Suprapubic skin (tissue), 3 donors: ENCODE measurements around the gene IL18R1.

ENCODE experiments used
- POLR2A ChIP-seq, 2 donors: fragments of 450-650 bp; IDR thresholded peaks; one replicate each; pipeline ENCODE4 v1.6.1; 2017; ENCODE audit warnings: antibody characterized with exemption in 2 of 2, mild to moderate bottlenecking in 2 of 2, moderate library complexity in 2 of 2
- TF ChIP-seq, protein P1 (sequence below), 2 donors: fragments of 200-600 bp in 1 of 2; fragments of 450-650 bp in 1 of 2; sonication (generic) in 1 of 2; IDR thresholded peaks; one replicate each; pipeline ENCODE4 v1.5.1; 2016 to 2019; ENCODE audit warnings: antibody characterized with exemption in 2 of 2, mild to moderate bottlenecking in 1 of 2, moderate library complexity in 1 of 2

DNA sequence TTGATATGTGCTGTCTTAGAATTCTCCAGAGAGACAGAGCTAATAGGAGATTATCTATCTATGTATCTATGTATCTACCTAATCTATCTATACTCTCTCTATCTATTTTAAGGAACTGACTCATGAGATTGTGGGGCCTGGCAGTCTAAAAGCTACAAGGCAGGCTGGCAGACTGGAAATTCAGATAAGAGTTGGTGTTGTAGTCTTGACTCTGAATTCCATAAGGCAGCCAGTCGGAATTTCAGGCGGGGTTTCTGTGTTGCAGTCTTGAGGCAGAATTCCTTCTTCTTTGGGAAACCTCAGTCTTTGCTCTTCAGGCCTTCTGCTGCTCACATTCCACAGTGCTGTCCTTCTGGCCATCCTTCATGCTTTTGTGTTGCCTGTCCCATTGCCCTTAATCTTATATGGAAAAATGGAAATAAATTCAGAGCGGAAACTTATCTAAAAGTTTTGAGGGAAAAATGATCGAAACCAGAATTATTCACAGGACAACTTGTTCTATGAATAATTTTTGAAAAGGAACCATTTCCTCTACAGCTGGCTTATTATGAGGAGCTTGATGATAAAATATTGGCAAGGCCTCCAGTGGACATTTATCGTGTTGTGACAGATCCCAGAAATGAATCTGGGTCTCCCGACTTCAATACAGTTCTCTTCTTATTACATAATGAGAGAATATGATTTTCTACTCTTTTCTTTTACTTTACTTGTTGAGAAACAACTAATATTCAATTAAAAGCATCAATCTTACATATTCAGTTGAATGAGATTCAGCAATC is 33.5 kb upstream of the IL18R1 start:
- no peak for TF ChIP-seq POLR2A (IDR thresholded peaks at IDR 0.05)
- TF ChIP-seq, protein P1, sequence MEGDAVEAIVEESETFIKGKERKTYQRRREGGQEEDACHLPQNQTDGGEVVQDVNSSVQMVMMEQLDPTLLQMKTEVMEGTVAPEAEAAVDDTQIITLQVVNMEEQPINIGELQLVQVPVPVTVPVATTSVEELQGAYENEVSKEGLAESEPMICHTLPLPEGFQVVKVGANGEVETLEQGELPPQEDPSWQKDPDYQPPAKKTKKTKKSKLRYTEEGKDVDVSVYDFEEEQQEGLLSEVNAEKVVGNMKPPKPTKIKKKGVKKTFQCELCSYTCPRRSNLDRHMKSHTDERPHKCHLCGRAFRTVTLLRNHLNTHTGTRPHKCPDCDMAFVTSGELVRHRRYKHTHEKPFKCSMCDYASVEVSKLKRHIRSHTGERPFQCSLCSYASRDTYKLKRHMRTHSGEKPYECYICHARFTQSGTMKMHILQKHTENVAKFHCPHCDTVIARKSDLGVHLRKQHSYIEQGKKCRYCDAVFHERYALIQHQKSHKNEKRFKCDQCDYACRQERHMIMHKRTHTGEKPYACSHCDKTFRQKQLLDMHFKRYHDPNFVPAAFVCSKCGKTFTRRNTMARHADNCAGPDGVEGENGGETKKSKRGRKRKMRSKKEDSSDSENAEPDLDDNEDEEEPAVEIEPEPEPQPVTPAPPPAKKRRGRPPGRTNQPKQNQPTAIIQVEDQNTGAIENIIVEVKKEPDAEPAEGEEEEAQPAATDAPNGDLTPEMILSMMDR (IDR thresholded peaks at IDR 0.05) = no peak
